Hepatocyte (in vitro differentiated cells): ENCODE measurements around the gene PRM2. TPM values are rescaled to one million over a fixed set of nuclear protein-coding genes. Genes with fewer than 3 reads are reported as not detected.

ENCODE experiments used
- DNase-seq: peaks from one replicate; pipeline ENCODE4 v3.0.0-alpha.2; 2016; ENCODE audit warnings: low spot score
- H2AFZ ChIP-seq: fragments of 200-600 bp; sonication (generic); 2 replicates; pipeline ENCODE4 v1.6.0; 2016; ENCODE audit warnings: antibody characterized with exemption, mild to moderate bottlenecking
- H3K27ac ChIP-seq: fragments of 200-600 bp; sonication (generic); 2 replicates; pipeline ENCODE4 v1.5.1; 2016; ENCODE audit warnings: mild to moderate bottlenecking
- H3K27me3 ChIP-seq: fragments of 200-600 bp; sonication (generic); 2 replicates; pipeline ENCODE4 v1.6.1; 2016
- H3K36me3 ChIP-seq: fragments of 200-600 bp; sonication (generic); replicated peaks from 2 replicates; pipeline ENCODE4 v1.5.1; 2016; ENCODE audit warnings: low read depth; ENCODE audit not compliant: insufficient read depth
- H3K4me1 ChIP-seq: fragments of 200-600 bp; sonication (generic); 2 replicates; pipeline ENCODE4 v1.5.1; 2016; ENCODE audit warnings: mild to moderate bottlenecking, moderate library complexity; ENCODE audit not compliant: insufficient read depth
- H3K4me2 ChIP-seq: fragments of 200-600 bp; sonication (generic); 2 replicates; pipeline ENCODE4 v1.6.0; 2016
- H3K4me3 ChIP-seq: fragments of 200-600 bp; sonication (generic); 2 replicates; pipeline ENCODE4 v1.5.1; 2016; ENCODE audit warnings: mild to moderate bottlenecking
- H3K79me2 ChIP-seq: fragments of 200-600 bp; sonication (generic); 2 replicates; pipeline ENCODE4 v1.6.0; 2017; ENCODE audit warnings: mild to moderate bottlenecking
- H3K9me2 ChIP-seq: fragments of 200-600 bp; sonication (generic); replicated peaks from 2 replicates; pipeline ENCODE4 v1.6.0; 2017; ENCODE audit warnings: mild to moderate bottlenecking; ENCODE audit not compliant: insufficient read depth
- H3K9me3 ChIP-seq: fragments of 200-600 bp; sonication (generic); 2 replicates; pipeline ENCODE4 v1.5.1; 2016; ENCODE audit warnings: low read depth, mild to moderate bottlenecking
- H4K20me1 ChIP-seq: fragments of 200-600 bp; sonication (generic); 2 replicates; pipeline ENCODE4 v1.6.0; 2016; ENCODE audit warnings: mild to moderate bottlenecking; ENCODE audit not compliant: insufficient read depth, poor library complexity, severe bottlenecking
- EZH2 ChIP-seq: fragments of 200-600 bp; sonication (generic); IDR thresholded peaks from 2 replicates; pipeline ENCODE4 v1.6.1; 2016; ENCODE audit warnings: antibody characterized with exemption, mild to moderate bottlenecking, borderline replicate concordance
- EZH2phosphoT487 ChIP-seq: fragments of 200-600 bp; sonication (generic); IDR thresholded peaks from one replicate; pipeline ENCODE4 v1.6.1; 2018; ENCODE audit warnings: antibody characterized with exemption, mild to moderate bottlenecking, low read depth, moderate library complexity; ENCODE audit not compliant: unreplicated experiment, severe bottlenecking
- WGBS: methylation state at CpG from one replicate; pipeline ENCODE4 v1.1.6; 2016; ENCODE audit warnings: low lambda C conversion rate; ENCODE audit errors: missing lambda C conversion rate; 5-methylcytosine and 5-hydroxymethylcytosine counted together
- polyA plus RNA-seq: library from polyadenylated mRNA; unstranded; fragments of >200 nt; fragmentation: Nextera tagmentation; extraction: Ambion mirVana; gene quantifications from 2 replicates; pipeline ENCODE4 v1.2.1, GENCODE V29; 2016
- total RNA-seq: library from RNA; depleted of rRNA; stranded (reverse); fragments of >200 nt; gene quantifications from 2 replicates; pipeline ENCODE4 v1.2.3, GENCODE V29; 2014
- TF ChIP-seq, protein P1 (sequence below): fragments of 200-600 bp; sonication (generic); IDR thresholded peaks from 2 replicates; pipeline ENCODE4 v1.5.1; 2016; ENCODE audit warnings: antibody characterized with exemption, mild to moderate bottlenecking; ENCODE audit not compliant: poor library complexity

The PRM2 gene
- total and polyA plus RNA-seq, 2 experiments from 2014 or later = not detected

DNA sequence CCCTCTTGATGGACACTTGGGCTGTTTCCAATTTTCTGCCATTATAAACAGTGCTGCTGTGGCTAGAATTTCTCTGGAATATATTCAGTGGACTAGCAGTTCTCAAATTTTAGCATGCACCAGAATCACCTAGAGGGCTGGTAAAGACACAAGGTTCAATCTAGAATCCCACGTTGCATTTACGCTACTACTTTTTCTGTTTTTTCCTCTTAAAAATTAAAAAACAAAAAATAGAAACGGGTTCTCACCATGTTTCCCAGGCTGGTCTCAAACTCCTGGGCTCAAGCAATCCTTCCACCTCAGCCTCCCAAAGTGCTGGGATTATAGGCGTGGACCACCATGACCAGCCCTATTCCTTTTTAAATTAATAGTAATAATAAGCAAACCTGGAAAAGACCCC is 19.4 kb upstream of the PRM2 start:
- H3K79me2 ChIP-seq = no peaks in the 10 kb centered on the region
- no peaks in the 10 kb centered on the region for H3K27me3 ChIP-seq
- no peak overlapping the region for H2AFZ ChIP-seq
- H3K4me2 ChIP-seq = no peak overlapping the region
- H3K9me3 ChIP-seq = no peaks in the 10 kb centered on the region
- WGBS = 95% methylated on average over 4 of the region's 4 CpGs
- H3K9me2 ChIP-seq = no peaks in the 10 kb centered on the region
- peaks cover 38% of the 10 kb centered on the region for H3K4me1 ChIP-seq
- peak overlapping the region; percentile 83 for H3K27ac ChIP-seq
- no peaks in the 10 kb centered on the region for H4K20me1 ChIP-seq
- DNase-seq = no peak
- no peak for TF ChIP-seq EZH2
- TF ChIP-seq EZH2phosphoT487 = no peak
- TF ChIP-seq, protein P1, sequence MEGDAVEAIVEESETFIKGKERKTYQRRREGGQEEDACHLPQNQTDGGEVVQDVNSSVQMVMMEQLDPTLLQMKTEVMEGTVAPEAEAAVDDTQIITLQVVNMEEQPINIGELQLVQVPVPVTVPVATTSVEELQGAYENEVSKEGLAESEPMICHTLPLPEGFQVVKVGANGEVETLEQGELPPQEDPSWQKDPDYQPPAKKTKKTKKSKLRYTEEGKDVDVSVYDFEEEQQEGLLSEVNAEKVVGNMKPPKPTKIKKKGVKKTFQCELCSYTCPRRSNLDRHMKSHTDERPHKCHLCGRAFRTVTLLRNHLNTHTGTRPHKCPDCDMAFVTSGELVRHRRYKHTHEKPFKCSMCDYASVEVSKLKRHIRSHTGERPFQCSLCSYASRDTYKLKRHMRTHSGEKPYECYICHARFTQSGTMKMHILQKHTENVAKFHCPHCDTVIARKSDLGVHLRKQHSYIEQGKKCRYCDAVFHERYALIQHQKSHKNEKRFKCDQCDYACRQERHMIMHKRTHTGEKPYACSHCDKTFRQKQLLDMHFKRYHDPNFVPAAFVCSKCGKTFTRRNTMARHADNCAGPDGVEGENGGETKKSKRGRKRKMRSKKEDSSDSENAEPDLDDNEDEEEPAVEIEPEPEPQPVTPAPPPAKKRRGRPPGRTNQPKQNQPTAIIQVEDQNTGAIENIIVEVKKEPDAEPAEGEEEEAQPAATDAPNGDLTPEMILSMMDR = no peak
- no peak overlapping the region for H3K4me3 ChIP-seq
- H3K36me3 ChIP-seq = no peaks in the 10 kb centered on the region

GRCh38 chr16:11292076-11292748 is 15.9 kb upstream of the PRM2 start:
- H2AFZ ChIP-seq = no peak overlapping the region
- no peak for DNase-seq
- no peaks in the 10 kb centered on the region for H3K9me2 ChIP-seq
- whole genome bisulfite sequencing = 92% methylated on average over 7 of the region's 7 CpGs
- TF ChIP-seq EZH2 (no peak), EZH2phosphoT487 (no peak)
- TF ChIP-seq, protein P1 = no peak
- no peak overlapping the region for H3K27ac ChIP-seq
- no peaks in the 10 kb centered on the region for H4K20me1 ChIP-seq
- H3K36me3 ChIP-seq = no peaks in the 10 kb centered on the region
- H3K79me2 ChIP-seq = no peaks in the 10 kb centered on the region
- no peaks in the 10 kb centered on the region for H3K27me3 ChIP-seq
- H3K9me3 ChIP-seq = no peaks in the 10 kb centered on the region
- peaks cover 21% of the 10 kb centered on the region for H3K4me1 ChIP-seq
- no peak overlapping the region for H3K4me3 ChIP-seq
- no peak overlapping the region for H3K4me2 ChIP-seq

DNA sequence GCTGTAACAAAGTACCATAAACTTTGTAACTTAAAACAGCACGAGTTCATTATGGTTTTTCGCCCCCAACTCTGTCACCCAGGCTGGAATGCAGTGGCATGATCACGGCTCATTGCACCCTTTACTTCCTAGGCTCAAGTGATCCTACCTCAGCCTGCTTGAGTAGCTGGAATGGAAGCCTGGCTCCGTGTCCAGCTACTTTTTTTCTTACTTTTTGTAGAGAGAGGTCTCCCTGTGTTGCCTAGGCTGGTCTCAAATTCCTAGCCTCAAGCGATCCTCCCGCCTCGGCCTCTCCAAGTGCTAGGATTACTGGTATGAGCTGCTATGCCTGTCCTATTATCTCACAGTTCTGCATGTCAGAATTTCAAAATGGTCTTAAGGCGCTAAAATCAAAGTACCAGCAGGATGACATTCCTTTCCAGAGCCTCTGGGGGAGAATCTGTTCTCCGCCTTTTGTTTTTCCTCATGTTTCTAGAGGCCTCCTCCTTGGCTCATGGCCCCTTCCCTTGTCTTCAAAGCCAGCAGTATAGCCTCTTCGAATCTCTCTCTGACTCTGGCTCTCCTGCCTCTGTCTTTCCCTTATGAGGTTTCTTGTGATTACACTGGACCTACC is 14.9 kb upstream of the PRM2 start:
- peaks cover 11% of the 10 kb centered on the region for H3K4me1 ChIP-seq
- H3K36me3 ChIP-seq = no peaks in the 10 kb centered on the region
- no peaks in the 10 kb centered on the region for H3K9me2 ChIP-seq
- no peak for DNase-seq
- no peak overlapping the region for H2AFZ ChIP-seq
- H3K4me2 ChIP-seq = no peak overlapping the region
- H3K4me3 ChIP-seq = no peak overlapping the region
- no peaks in the 10 kb centered on the region for H3K79me2 ChIP-seq
- no peaks in the 10 kb centered on the region for H4K20me1 ChIP-seq
- TF ChIP-seq, protein P1 = no peak
- TF ChIP-seq EZH2 (no peak), EZH2phosphoT487 (no peak)
- no peaks in the 10 kb centered on the region for H3K9me3 ChIP-seq
- H3K27me3 ChIP-seq = no peaks in the 10 kb centered on the region
- no peak overlapping the region for H3K27ac ChIP-seq
- WGBS = 52% methylated on average over 10 of the region's 10 CpGs
